ENCODE data around the gene RC3H1. TPM values are rescaled to one million over a fixed set of nuclear protein-coding genes. Genes with fewer than 3 reads are reported as not detected.

The RC3H1 gene
- total RNA-seq (2022; extraction: Qiagen RNA extraction; ENCODE audit: low read depth): 5.7 to 7.7 TPM (median 7.1 TPM) in 5 replicates

GRCh38 chr1:174022080-174022975, at the start of gene RC3H1:
Gene RC3H1, minus strand, starts transcription at chr1:174022357. Its CDS starts 29,372 bp downstream, at chr1:173992985.

DNA sequence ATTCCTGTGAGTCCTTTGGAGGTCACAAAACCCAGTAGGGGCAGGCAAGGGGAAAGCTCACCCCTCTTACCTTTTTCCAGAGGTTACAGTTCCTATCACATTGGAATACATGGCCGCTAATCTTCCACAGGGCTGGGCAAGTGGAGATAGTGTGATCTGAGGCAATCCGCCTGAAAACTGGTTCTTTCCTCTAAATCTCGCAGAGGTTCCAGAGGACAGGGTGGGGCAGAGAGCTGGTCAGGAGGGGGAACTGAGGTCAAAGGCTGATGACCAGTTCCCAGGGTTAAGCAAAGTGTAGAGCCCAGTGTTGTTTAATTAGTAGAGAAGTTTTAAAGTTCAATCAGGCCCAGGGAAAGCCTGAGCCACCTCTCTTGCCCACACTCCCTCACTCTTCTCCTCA, 105.0 kb downstream of the RC3H1 start, which contains the start of gene SERPINC1:
Gene SERPINC1 (minus strand): TSS at position 179 of the 400 bp plus-strand sequence. CDS start 68 bp downstream, at position 111.

Other genes starting within 250 kb of the RC3H1 start
- gene DARS2, start 197.7 kb downstream of the RC3H1 start, total RNA-seq (2022; extraction: Qiagen RNA extraction; ENCODE audit: low read depth): 39.7 to 47.4 TPM (median 45.3 TPM) in 5 replicates
- gene CENPL, start 197.5 kb downstream of the RC3H1 start, total RNA-seq (2022; extraction: Qiagen RNA extraction; ENCODE audit: low read depth): 11.7 to 15.2 TPM (median 13.2 TPM) in 5 replicates
- gene GAS5, start 154.4 kb downstream of the RC3H1 start, total RNA-seq (2022; extraction: Qiagen RNA extraction; ENCODE audit: low read depth): 276 to 364 TPM (median 308 TPM) in 5 replicates
- 1.1 to 1.9 TPM (median 1.5 TPM) in 5 replicates for gene ZBTB37, start 154.0 kb downstream of the RC3H1 start, total RNA-seq (2022; extraction: Qiagen RNA extraction; ENCODE audit: low read depth)
- 0.07 TPM in 2 of 5 replicates, not detected in the others for gene SERPINC1, start 105.0 kb downstream of the RC3H1 start, total RNA-seq (2022; extraction: Qiagen RNA extraction; ENCODE audit: low read depth)
- gene RABGAP1L, start 137.2 kb upstream of the RC3H1 start, total RNA-seq (2022; extraction: Qiagen RNA extraction; ENCODE audit: low read depth): 4.5 to 6.3 TPM (median 5.7 TPM) in 5 replicates

All from A549 treated with DMSO at 1 μM for 4 hours (cell line).